GM23248 (cell line): ENCODE results near the gene PPP6R1.

Source experiments
- EZH2 ChIP-seq: fragments of 200-600 bp; sonication (generic); IDR thresholded peaks from 2 replicates; pipeline ENCODE4 v1.6.1; 2018; ENCODE audit warnings: antibody characterized with exemption, mild to moderate bottlenecking; ENCODE audit not compliant: insufficient read depth, poor library complexity, severe bottlenecking
- EZH2phosphoT487 ChIP-seq: fragments of 200-600 bp; sonication (generic); IDR thresholded peaks from 2 replicates; pipeline ENCODE4 v1.6.1; 2018; ENCODE audit warnings: antibody characterized with exemption, moderate library complexity, mild to moderate bottlenecking, low read depth; ENCODE audit not compliant: insufficient read depth

DNA sequence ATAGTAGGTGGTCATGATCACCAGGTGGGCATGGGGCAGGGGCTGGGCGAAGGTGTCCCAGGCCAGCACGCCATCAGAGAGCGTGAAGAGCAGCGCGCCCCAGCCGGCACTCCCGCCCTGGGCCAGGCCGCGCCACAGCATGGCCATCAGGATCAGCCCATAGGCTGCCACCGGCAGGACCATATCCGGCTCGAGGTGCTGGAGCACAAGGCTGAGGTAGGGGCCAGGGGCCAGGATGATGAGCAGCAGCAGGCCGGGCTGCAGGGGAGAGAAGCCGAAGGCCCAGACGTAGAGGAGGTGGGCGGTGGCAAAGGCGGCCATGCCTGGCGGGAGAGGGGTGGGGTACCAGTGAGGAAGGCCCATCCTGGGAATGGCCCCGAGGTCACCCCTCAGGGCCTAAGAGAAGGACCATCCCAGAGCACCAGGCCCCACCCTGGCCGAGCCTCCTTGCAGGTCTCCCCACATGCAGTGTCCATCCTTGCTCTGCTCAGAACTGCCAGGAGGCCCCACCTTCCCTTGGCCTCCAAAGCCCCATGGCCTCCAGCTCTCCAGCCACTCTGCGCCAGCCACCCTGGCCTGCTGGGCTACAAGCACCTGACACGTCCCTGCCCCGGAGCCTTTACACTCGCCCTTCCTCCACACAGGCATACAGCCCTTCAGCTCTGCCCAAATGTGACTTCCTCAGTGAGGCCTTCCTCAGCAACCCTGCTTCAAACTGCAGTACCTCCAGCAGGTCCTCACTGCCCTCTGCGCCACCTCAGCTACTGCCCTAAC lies 31.4 kb downstream of the PPP6R1 start:
- TF ChIP-seq EZH2phosphoT487 (no peak), EZH2 (no peak)
